Urinary bladder (tissue), 4 donors: ENCODE measurements around the gene ADCY2. TPM values are rescaled to one million over a fixed set of nuclear protein-coding genes. Genes with fewer than 3 reads are reported as not detected.
"Not testable (repeated sequence)": the region's sequence is repeated elsewhere in the genome, so short reads cannot be mapped to it uniquely, and the experiment has no call there.

Experiments used
- DNase-seq: peaks from one replicate; pipeline ENCODE4 v3.0.0-alpha.2; 2015; ENCODE audit errors: extremely low spot score
- H3K27ac ChIP-seq: one replicate; pipeline ENCODE4 v1.5.1; 2013; ENCODE audit warnings: low read depth, mild to moderate bottlenecking, moderate library complexity
- H3K36me3 ChIP-seq: one replicate; pipeline ENCODE4 v1.6.1; 2013; ENCODE audit warnings: mild to moderate bottlenecking, moderate library complexity; ENCODE audit not compliant: insufficient read depth
- H3K4me1 ChIP-seq: one replicate; pipeline ENCODE4 v1.6.1; 2013; ENCODE audit warnings: mild to moderate bottlenecking, moderate library complexity; ENCODE audit not compliant: insufficient read depth
- H3K4me3 ChIP-seq: one replicate; pipeline ENCODE4 v1.5.1; 2013; ENCODE audit warnings: low read depth, low read length
- WGBS: extraction: QIAGEN DNeasy Blood & Tissue Kit; methylation state at CpG from one replicate; pipeline ENCODE4 v1.1.7; 2013; 5-methylcytosine and 5-hydroxymethylcytosine counted together
- polyA plus RNA-seq: library from polyadenylated mRNA; stranded (reverse); fragments of 200-250 nt; gene quantifications from one replicate; pipeline ENCODE4 v1.2.3, GENCODE V29; 2013
- total RNA-seq: library from RNA; depleted of rRNA; stranded (reverse); fragments of >200 nt; gene quantifications from one replicate; pipeline ENCODE4 v1.2.3, GENCODE V29; 2014
- donor health status: healthy with polysubstance abuse.
- donor health status: healthy.

The ADCY2 gene
- total and polyA plus RNA-seq, 2 donors: 6.5 to 6.6 TPM

- DNase-seq: no peak
- Histone ChIP-seq H3K27ac (no peak overlapping the region), H3K4me1 (no peaks in the 10 kb centered on the region), H3K4me3 (no peak overlapping the region), H3K36me3 (no peaks in the 10 kb centered on the region)
- WGBS: 72% methylated on average over 5 of the region's 5 CpGs
Measured at GRCh38 chr5:7410936-7411511, 15.1 kb downstream of the ADCY2 start.

GRCh38 chr5:7412409-7412808, 16.5 kb downstream of the ADCY2 start:
- no peaks in the 10 kb centered on the region for H3K4me1 ChIP-seq
- DNase-seq: no peak
- H3K27ac ChIP-seq: no peak overlapping the region
- WGBS: 38% methylated on average over 10 of the region's 10 CpGs
- no peak overlapping the region for H3K4me3 ChIP-seq
- H3K36me3 ChIP-seq: no peaks in the 10 kb centered on the region

- Histone ChIP-seq H3K4me1 (no peaks in the 10 kb centered on the region), H3K4me3 (no peak overlapping the region), H3K36me3 (no peaks in the 10 kb centered on the region), H3K27ac (no peak overlapping the region)
- 88% methylated on average over 7 of the region's 7 CpGs for WGBS
- DNase-seq: no peak
Measured at GRCh38 chr5:7415123-7415522, 19.2 kb downstream of the ADCY2 start.

- DNase-seq: no peak
- Histone ChIP-seq H3K4me1 (no peaks in the 10 kb centered on the region), H3K4me3 (no peak overlapping the region), H3K36me3 (no peaks in the 10 kb centered on the region), H3K27ac (no peak overlapping the region)
- WGBS: 96% methylated on average over 10 of the region's 10 CpGs
Measured at GRCh38 chr5:7415587-7416535, 19.9 kb downstream of the ADCY2 start.

GRCh38 chr5:7418276-7418675, 22.3 kb downstream of the ADCY2 start:
- H3K4me3 ChIP-seq: no peak overlapping the region
- WGBS: 95% methylated on average over 3 of the region's 3 CpGs
- no peaks in the 10 kb centered on the region for H3K4me1 ChIP-seq
- no peak overlapping the region for H3K27ac ChIP-seq
- H3K36me3 ChIP-seq: no peaks in the 10 kb centered on the region
- DNase-seq: no peak

- Histone ChIP-seq H3K4me1 (no peaks in the 10 kb centered on the region), H3K36me3 (no peaks in the 10 kb centered on the region), H3K27ac (no peak overlapping the region), H3K4me3 (no peak overlapping the region)
- no peak for DNase-seq
- WGBS: 67% methylated on average over 4 of the region's 4 CpGs
Measured at GRCh38 chr5:7419367-7419766, 23.4 kb downstream of the ADCY2 start.

- DNase-seq: no peak
- WGBS: 44% methylated on average over 12 of the region's 12 CpGs
- Histone ChIP-seq H3K4me1 (no peaks in the 10 kb centered on the region), H3K4me3 (no peak overlapping the region), H3K27ac (no peak overlapping the region), H3K36me3 (no peaks in the 10 kb centered on the region)
Measured at GRCh38 chr5:7419846-7420245, 23.9 kb downstream of the ADCY2 start.

GRCh38 chr5:7420510-7421280, 24.8 kb downstream of the ADCY2 start:
- no peak for DNase-seq
- Histone ChIP-seq H3K4me3 (no peak overlapping the region), H3K27ac (no peak overlapping the region), H3K4me1 (no peaks in the 10 kb centered on the region), H3K36me3 (no peaks in the 10 kb centered on the region)
- WGBS: 48% methylated on average over 10 of the region's 10 CpGs

GRCh38 chr5:7422316-7423106, 26.6 kb downstream of the ADCY2 start:
- DNase-seq: no peak
- 37% methylated on average over 6 of the region's 6 CpGs for WGBS
- no peaks in the 10 kb centered on the region for H3K4me1 ChIP-seq
- no peaks in the 10 kb centered on the region for H3K36me3 ChIP-seq
- H3K27ac ChIP-seq: no peak overlapping the region
- H3K4me3 ChIP-seq: no peak overlapping the region

- DNase-seq, H3K4me1 ChIP-seq: not testable (repeated sequence)
Measured at GRCh38 chr5:7423231-7423630, 27.3 kb downstream of the ADCY2 start.

GRCh38 chr5:7425830-7426229, 29.9 kb downstream of the ADCY2 start:
- Histone ChIP-seq H3K4me1 (no peaks in the 10 kb centered on the region), H3K36me3 (no peaks in the 10 kb centered on the region), H3K27ac (no peak overlapping the region), H3K4me3 (no peak overlapping the region)
- WGBS: 81% methylated on average over 2 of the region's 2 CpGs
- DNase-seq: no peak

More at GRCh38 chr5:7423231-7423630, 27.3 kb downstream of the ADCY2 start:
- not testable (repeated sequence) for H3K27ac ChIP-seq, H3K36me3 ChIP-seq, H3K4me3 ChIP-seq
- WGBS: 81% methylated on average over 2 of the region's 2 CpGs

GRCh38 chr5:7426284-7426683, 30.3 kb downstream of the ADCY2 start:
- DNase-seq: no peak
- 91% methylated on average over 4 of the region's 4 CpGs for WGBS
- H3K27ac ChIP-seq: no peak overlapping the region
- no peaks in the 10 kb centered on the region for H3K36me3 ChIP-seq
- H3K4me3 ChIP-seq: no peak overlapping the region
- H3K4me1 ChIP-seq: no peaks in the 10 kb centered on the region

- WGBS: 94% methylated on average over 6 of the region's 6 CpGs
- no peak overlapping the region for H3K4me3 ChIP-seq
- H3K27ac ChIP-seq: no peak overlapping the region
- no peak for DNase-seq
- H3K36me3 ChIP-seq: no peaks in the 10 kb centered on the region
- H3K4me1 ChIP-seq: no peaks in the 10 kb centered on the region
Measured at GRCh38 chr5:7434914-7435313, 39.0 kb downstream of the ADCY2 start.
